Stimulated activated CD8-positive, alpha-beta memory T cell treated with anti-CD3 and anti-CD28 coated beads, Interleukin-2, amount 100 ng/mL, for 1 hour (primary cell): ENCODE data around the gene USP33.
"Not testable (repeated sequence)": the region's sequence is repeated elsewhere in the genome, so short reads cannot be mapped to it uniquely, and the experiment has no call there.

Experiments used
- DNase-seq, 2 donors: peaks; one replicate each; pipeline ENCODE4 v3.0.0-alpha.2; 2020; ENCODE audit warnings: low read depth in 2 of 2

Gene USP33

GRCh38 chr1:77739235-77739634 is 20.4 kb downstream of the USP33 start:
- DNase-seq: no peak

- no peak for DNase-seq
These were observed 27.6 kb downstream of the USP33 start for GRCh38 chr1:77732090-77732489.

- no peak for DNase-seq
These were observed 33.9 kb downstream of the USP33 start for GRCh38 chr1:77725706-77726105.

- no peak for DNase-seq
These were observed 41.5 kb downstream of the USP33 start for GRCh38 chr1:77718181-77718580.

GRCh38 chr1:77716065-77716464 is 43.6 kb downstream of the USP33 start:
- DNase-seq: no peak

- DNase-seq: no peak
These were observed 49.9 kb downstream of the USP33 start for GRCh38 chr1:77709727-77710126.

GRCh38 chr1:77706321-77706720 is 53.3 kb downstream of the USP33 start:
- no peak for DNase-seq

- DNase-seq: no peak
These were observed 54.9 kb downstream of the USP33 start for GRCh38 chr1:77704736-77705135.

GRCh38 chr1:77699673-77700072 is 60.0 kb downstream of the USP33 start:
- DNase-seq: not testable (repeated sequence)

- DNase-seq: no peak
These were observed 62.2 kb downstream of the USP33 start for GRCh38 chr1:77697441-77697840.

GRCh38 chr1:77688939-77689338 is 70.7 kb downstream of the USP33 start:
- DNase-seq: no peak

GRCh38 chr1:77687519-77687906 is 72.1 kb downstream of the USP33 start:
- no peak for DNase-seq

- DNase-seq: no peak
These were observed 72.7 kb downstream of the USP33 start for GRCh38 chr1:77686796-77687518.

- DNase-seq: peak; percentile 75 to 82
These were observed 76.2 kb downstream of the USP33 start for GRCh38 chr1:77683160-77684148.

GRCh38 chr1:77682460-77683159 is 77.0 kb downstream of the USP33 start, which contains the start of gene ZZZ3:
ZZZ3 (minus strand) TSS chr1:77682658; CDS start chr1:77633354, 49,304 bp downstream.
- DNase-seq: peak; percentile 81 to 83

- DNase-seq: no peak
These were observed 79.5 kb downstream of the USP33 start for GRCh38 chr1:77680173-77680572.

GRCh38 chr1:77678660-77679610 is 80.7 kb downstream of the USP33 start:
- no peak for DNase-seq

- DNase-seq: not testable (repeated sequence)
These were observed 84.8 kb downstream of the USP33 start for GRCh38 chr1:77674807-77675206.

GRCh38 chr1:77673716-77674355 is 85.8 kb downstream of the USP33 start:
- no peak for DNase-seq

- no peak for DNase-seq
These were observed 86.6 kb downstream of the USP33 start for GRCh38 chr1:77673030-77673429.
